ENCODE data around the gene GPR173.

GRCh38 chrX:53082773-53083616, 34.4 kb downstream of the GPR173 start:
- TF ChIP-seq CTCF (IDR thresholded peaks at IDR 0.05; ENCODE audit: low read depth, low read length) (no peak), EZH2phosphoT487 (IDR thresholded peaks at IDR 0.05; ENCODE audit: low read depth) (no peak)
